ENCODE data around the gene MCM5. TPM values are rescaled to one million over a fixed set of nuclear protein-coding genes. Genes with fewer than 3 reads are reported as not detected.

MCM5 gene
- total and polyA plus RNA-seq, 2 of the 13 experiments (the other 11 are each of a cell fraction or from before 2014, with no cell fraction given) = 40.2 to 93.5 TPM

GRCh38 chr22:35380537-35381423 lies 19.2 kb upstream of the MCM5 start, which contains the start of gene HMOX1 (continued):
- TF ChIP-seq ZNF644 (CRISPR knock-in tag; IDR thresholded peaks at IDR 0.05; ENCODE audit: low read depth) (peak; percentile 26; the same call in 1 of the 2 replicates), AKAP8 (CRISPR knock-in tag; IDR thresholded peaks at IDR 0.05) (no peak), IKZF4 (CRISPR knock-in tag; IDR thresholded peaks at IDR 0.05; ENCODE audit: borderline replicate concordance, low read depth, not compliant biosample characterization) (no peak), TCF7L2 (IDR thresholded peaks at IDR 0.05; ENCODE audit: low read depth, low read length) (no peak), ZHX2 (IDR thresholded peaks at IDR 0.05; ENCODE audit: low read depth) (0 out of 2 replicates have a peak, but pooled peaks have one; percentile 11), ZHX2 (CRISPR knock-in tag; IDR thresholded peaks at IDR 0.05; ENCODE audit: borderline replicate concordance) (no peak), MAFG (CRISPR knock-in tag; IDR thresholded peaks at IDR 0.05) (peak; percentile 67; the same call in 1 of the 2 replicates), HNF4A (CRISPR knock-in tag; IDR thresholded peaks at IDR 0.05) (peak; percentile 63), NBN (conservative IDR thresholded peaks at IDR 0.05) (no peak), ZNF430 (CRISPR knock-in tag; IDR thresholded peaks at IDR 0.05) (peak; percentile 20; the same call in 1 of the 2 replicates), RELA (CRISPR knock-in tag; IDR thresholded peaks at IDR 0.05) (no peak), SMAD1 (CRISPR knock-in tag; IDR thresholded peaks at IDR 0.05; ENCODE audit: borderline replicate concordance, low read depth) (no peak), SIN3A (IDR thresholded peaks at IDR 0.05; ENCODE audit: borderline replicate concordance, low read depth, low read length) (peak; percentile 75; the same call in 1 of the 2 replicates), IKZF1 (IDR thresholded peaks at IDR 0.05) (no peak), KDM5A (IDR thresholded peaks at IDR 0.05; ENCODE audit: borderline replicate concordance, low read length) (peak; percentile 31; the same call in 1 of the 2 replicates), ZNF205 (CRISPR knock-in tag; IDR thresholded peaks at IDR 0.05) (peak; percentile 95), NFIB (CRISPR knock-in tag; IDR thresholded peaks at IDR 0.05; ENCODE audit: borderline replicate concordance) (no peak), ZNF33B (CRISPR knock-in tag; IDR thresholded peaks at IDR 0.05) (0 out of 2 replicates have a peak, but pooled peaks have one; percentile 50), ZNF790 (CRISPR knock-in tag; IDR thresholded peaks at IDR 0.05; ENCODE audit: borderline replicate concordance) (0 out of 2 replicates have a peak, but pooled peaks have one; percentile 45), ZNF160 (CRISPR knock-in tag; IDR thresholded peaks at IDR 0.05) (peak; percentile 32; the same call in 1 of the 2 replicates), BRD4 (CRISPR knock-in tag; IDR thresholded peaks at IDR 0.05) (0 out of 2 replicates have a peak, but pooled peaks have one; percentile 39), HOXD1 (CRISPR knock-in tag; IDR thresholded peaks at IDR 0.05) (0 out of 2 replicates have a peak, but pooled peaks have one; percentile 51), TAF15 (IDR thresholded peaks at IDR 0.05; ENCODE audit: low read depth, low read length, poor library complexity, severe bottlenecking) (no peak), ZNF501 (CRISPR knock-in tag; IDR thresholded peaks at IDR 0.05) (peak; percentile 55; the same call in 1 of the 2 replicates)
- TF ChIP-seq, protein P1, sequence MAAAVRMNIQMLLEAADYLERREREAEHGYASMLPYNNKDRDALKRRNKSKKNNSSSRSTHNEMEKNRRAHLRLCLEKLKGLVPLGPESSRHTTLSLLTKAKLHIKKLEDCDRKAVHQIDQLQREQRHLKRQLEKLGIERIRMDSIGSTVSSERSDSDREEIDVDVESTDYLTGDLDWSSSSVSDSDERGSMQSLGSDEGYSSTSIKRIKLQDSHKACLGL (CRISPR knock-in tag; IDR thresholded peaks at IDR 0.05) = 0 out of 2 replicates have a peak, but pooled peaks have one; percentile 74

Measured in HepG2 (cell line).